Loucy (cell line): ENCODE results near the gene ZFP69.

Experiments
- H2AFZ ChIP-seq: fragments of 200-600 bp; sonication (generic); 2 replicates; pipeline ENCODE4 v1.6.0; 2016; ENCODE audit warnings: antibody characterized with exemption, mild to moderate bottlenecking, low read length, moderate library complexity
- H3F3A ChIP-seq: fragments of 200-600 bp; 2 replicates; pipeline ENCODE4 v1.6.0; 2016; ENCODE audit warnings: antibody characterized with exemption, low read depth, mild to moderate bottlenecking
- H3K27me3 ChIP-seq: fragments of 200-600 bp; sonication (generic); 2 replicates; pipeline ENCODE4 v1.6.1; 2014; ENCODE audit warnings: low read length, mild to moderate bottlenecking; ENCODE audit not compliant: insufficient read depth, poor library complexity, severe bottlenecking
- H3K36me3 ChIP-seq: fragments of 200-600 bp; sonication (generic); 2 replicates; pipeline ENCODE4 v1.6.1; 2016; ENCODE audit warnings: low read length; ENCODE audit not compliant: insufficient read depth
- H3K4me1 ChIP-seq: fragments of 200-600 bp; sonication (generic); 2 replicates; pipeline ENCODE4 v1.5.1; 2014; ENCODE audit warnings: low read length, mild to moderate bottlenecking; ENCODE audit not compliant: insufficient read depth, poor library complexity, severe bottlenecking
- H3K4me2 ChIP-seq: fragments of 200-600 bp; sonication (generic); 2 replicates; pipeline ENCODE4 v1.6.0; 2014; ENCODE audit warnings: antibody characterized with exemption, low read length, low read depth, mild to moderate bottlenecking; ENCODE audit not compliant: poor library complexity, severe bottlenecking
- H3K4me3 ChIP-seq: fragments of 200-600 bp; sonication (generic); 2 replicates; pipeline ENCODE4 v1.5.1; 2014; ENCODE audit warnings: low read length, mild to moderate bottlenecking, mixed read lengths; ENCODE audit not compliant: poor library complexity, severe bottlenecking
- H3K79me2 ChIP-seq: fragments of 200-600 bp; sonication (generic); 2 replicates; pipeline ENCODE4 v1.6.1; 2014; ENCODE audit warnings: low read length; ENCODE audit not compliant: insufficient read depth
- H3K9ac ChIP-seq: fragments of 200-600 bp; sonication (generic); 2 replicates; pipeline ENCODE4 v1.6.0; 2014; ENCODE audit warnings: mild to moderate bottlenecking, low read depth, low read length, moderate library complexity; ENCODE audit not compliant: poor library complexity, severe bottlenecking
- H3K9me2 ChIP-seq: fragments of 200-600 bp; sonication (generic); replicated peaks from 2 replicates; pipeline ENCODE4 v1.6.1; 2016; ENCODE audit warnings: low read depth, low read length, mixed read lengths
- H3K9me3 ChIP-seq: fragments of 200-600 bp; sonication (generic); 2 replicates; pipeline ENCODE4 v1.6.1; 2014; ENCODE audit warnings: mild to moderate bottlenecking, antibody characterized with exemption, low read length, low read depth; ENCODE audit not compliant: insufficient read depth
- H4K20me1 ChIP-seq: fragments of 200-600 bp; sonication (generic); 2 replicates; pipeline ENCODE4 v1.6.0; 2014; ENCODE audit warnings: antibody characterized with exemption, low read length, mild to moderate bottlenecking; ENCODE audit not compliant: insufficient read depth, poor library complexity, severe bottlenecking
- CTCF ChIP-seq: fragments of 200-600 bp; sonication (generic); conservative IDR thresholded peaks from 2 replicates; pipeline ENCODE4 v1.5.1; 2014; ENCODE audit warnings: mild to moderate bottlenecking, antibody characterized with exemption, low read length
- EZH2phosphoT487 ChIP-seq: fragments of 200-600 bp; IDR thresholded peaks from 2 replicates; pipeline ENCODE4 v1.6.1; 2018; ENCODE audit warnings: antibody characterized with exemption, mild to moderate bottlenecking, moderate library complexity, borderline replicate concordance

The ZFP69 gene

DNA sequence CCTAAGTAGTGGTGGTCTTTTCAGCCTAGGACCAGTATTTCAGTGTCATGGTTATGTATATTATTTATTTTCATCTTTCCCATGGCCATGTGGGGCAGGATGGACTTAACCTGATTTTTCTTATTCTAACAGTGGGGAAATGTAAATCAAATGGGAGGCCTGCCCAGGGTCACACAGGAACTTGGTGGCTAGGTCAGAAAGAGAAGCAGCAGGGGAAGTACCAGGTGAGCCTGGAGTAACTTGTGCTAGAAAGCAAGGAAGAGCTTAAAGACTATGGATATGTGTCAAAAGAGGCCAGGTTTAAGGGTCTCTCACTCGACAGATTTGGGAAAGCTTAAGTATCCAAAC lies 25.9 kb upstream of the ZFP69 start:
- H3K9me2 ChIP-seq, result no peaks in the 10 kb centered on the region
- no peak overlapping the region for H2AFZ ChIP-seq
- H3K4me2 ChIP-seq, result peak overlapping the region; percentile 78
- peak overlapping the region; percentile 83 for H3K4me3 ChIP-seq
- TF ChIP-seq CTCF (no peak), EZH2phosphoT487 (no peak)
- H3K36me3 ChIP-seq, result no peaks in the 10 kb centered on the region
- no peak overlapping the region for H3K9ac ChIP-seq
- no peaks in the 10 kb centered on the region for H3F3A ChIP-seq
- H4K20me1 ChIP-seq, result no peaks in the 10 kb centered on the region
- H3K4me1 ChIP-seq, result peaks cover 25% of the 10 kb centered on the region
- peaks cover 6% of the 10 kb centered on the region for H3K79me2 ChIP-seq
- peaks cover 6% of the 10 kb centered on the region; the same call in 1 of the 2 replicates for H3K9me3 ChIP-seq
- H3K27me3 ChIP-seq, result no peaks in the 10 kb centered on the region

DNA sequence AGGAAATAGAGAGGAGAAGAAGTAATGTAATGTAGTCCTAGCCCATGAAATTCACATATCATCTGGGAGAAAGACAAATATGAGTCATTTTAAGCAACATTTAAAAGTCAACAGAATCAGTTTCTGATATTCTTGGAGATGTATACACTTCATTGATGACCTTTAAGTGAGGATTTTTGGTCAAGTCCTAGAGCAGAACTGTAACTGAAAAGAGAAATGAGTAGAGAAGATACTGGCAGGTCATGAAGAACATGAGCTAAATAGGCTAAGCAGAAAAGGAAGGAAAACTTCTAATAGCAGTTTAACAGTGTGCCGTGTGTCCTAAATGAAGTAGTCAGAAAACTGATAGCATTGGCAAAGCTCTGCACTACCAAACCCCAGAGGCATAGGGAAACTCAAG lies 22.2 kb upstream of the ZFP69 start:
- Histone ChIP-seq H3K4me1 (peaks cover 18% of the 10 kb centered on the region), H4K20me1 (no peaks in the 10 kb centered on the region), H3K79me2 (peaks cover 6% of the 10 kb centered on the region), H3K4me3 (no peak overlapping the region), H2AFZ (no peak overlapping the region), H3K27me3 (no peaks in the 10 kb centered on the region), H3K9me2 (no peaks in the 10 kb centered on the region), H3K9ac (no peak overlapping the region), H3K36me3 (peaks cover 29% of the 10 kb centered on the region), H3K4me2 (no peak overlapping the region), H3K9me3 (peaks cover 24% of the 10 kb centered on the region), H3F3A (no peaks in the 10 kb centered on the region)
- no peak for TF ChIP-seq CTCF
- no peak for TF ChIP-seq EZH2phosphoT487

DNA sequence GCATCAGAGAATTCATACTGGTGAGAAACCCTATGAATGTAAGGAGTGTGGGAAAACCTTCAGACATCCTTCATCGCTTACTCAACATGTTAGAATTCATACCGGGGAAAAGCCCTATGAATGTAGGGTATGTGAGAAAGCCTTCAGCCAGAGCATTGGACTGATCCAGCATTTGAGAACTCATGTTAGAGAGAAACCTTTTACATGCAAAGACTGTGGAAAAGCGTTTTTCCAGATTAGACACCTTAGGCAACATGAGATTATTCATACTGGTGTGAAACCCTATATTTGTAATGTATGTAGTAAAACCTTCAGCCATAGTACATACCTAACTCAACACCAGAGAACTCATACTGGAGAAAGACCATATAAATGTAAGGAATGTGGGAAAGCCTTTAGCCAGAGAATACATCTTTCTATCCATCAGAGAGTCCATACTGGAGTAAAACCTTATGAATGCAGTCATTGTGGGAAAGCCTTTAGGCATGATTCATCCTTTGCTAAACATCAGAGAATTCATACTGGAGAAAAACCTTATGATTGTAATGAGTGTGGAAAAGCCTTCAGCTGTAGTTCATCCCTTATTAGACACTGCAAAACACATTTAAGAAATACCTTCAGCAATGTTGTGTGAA lies 14.0 kb upstream of the ZFP69 start:
- no peak overlapping the region for H2AFZ ChIP-seq
- no peak for TF ChIP-seq EZH2phosphoT487
- no peak for TF ChIP-seq CTCF
- H3K9me3 ChIP-seq, result peaks cover 66% of the 10 kb centered on the region
- H3K4me2 ChIP-seq, result no peak overlapping the region
- no peak overlapping the region for H3K4me3 ChIP-seq
- no peaks in the 10 kb centered on the region for H3K79me2 ChIP-seq
- H3K9me2 ChIP-seq, result no peaks in the 10 kb centered on the region
- no peaks in the 10 kb centered on the region for H4K20me1 ChIP-seq
- H3K9ac ChIP-seq, result no peak overlapping the region
- H3K4me1 ChIP-seq, result no peaks in the 10 kb centered on the region
- no peaks in the 10 kb centered on the region for H3K27me3 ChIP-seq
- peaks cover 28% of the 10 kb centered on the region for H3K36me3 ChIP-seq
- no peaks in the 10 kb centered on the region for H3F3A ChIP-seq
